ENCODE measurements around the gene CA10. TPM values are rescaled to one million over a fixed set of nuclear protein-coding genes. Genes with fewer than 3 reads are reported as not detected.

CA10 gene
- total and polyA plus RNA-seq, 2 donors (not counting 3 experiments of a cell fraction or from before 2014, with no cell fraction given): not detected

DNA sequence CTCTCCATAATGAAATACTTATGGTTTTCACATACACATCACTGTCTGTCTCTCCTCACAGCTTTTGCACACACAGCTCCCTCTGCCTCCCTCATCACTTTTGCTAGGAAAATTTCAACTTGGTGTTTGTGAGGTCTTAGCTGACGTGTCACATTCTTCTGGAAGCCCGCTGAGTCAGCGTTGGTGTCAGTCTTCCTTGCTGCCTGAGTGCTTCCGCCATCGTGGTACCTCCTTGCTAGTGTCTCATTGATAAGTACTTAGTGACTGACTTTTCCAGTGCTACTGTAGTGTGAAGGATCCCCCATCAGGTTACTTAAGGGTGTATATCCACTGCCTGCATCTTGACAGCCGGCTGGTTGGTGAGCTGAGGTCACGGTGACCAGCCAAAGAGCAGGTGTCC lies 33.5 kb downstream of the CA10 start:
- H3K27ac ChIP-seq (ENCODE audit: insufficient read depth, low read depth, low read length): no peak overlapping the region
- no peak for DNase-seq (ENCODE audit: low read depth, low spot score)
- FAIRE-seq: no peak
- no peaks in the 10 kb centered on the region for H3K79me2 ChIP-seq (ENCODE audit: control insufficient read depth, insufficient read depth, low read length)
- POLR2A ChIA-PET: no interaction called here
- dilution Hi-C loops (cut with MboI; ENCODE audit: extremely low pct_ligation_motif_present, low sequenced_read_pairs): no loop called here
- H4K20me1 ChIP-seq (replicated peaks; ENCODE audit: control insufficient read depth, extremely low read depth, insufficient read depth, low read length): no peaks in the 10 kb centered on the region
- no peak overlapping the region for H2AFZ ChIP-seq (ENCODE audit: low read depth, low read length)
- H3K27me3 ChIP-seq (ENCODE audit: control insufficient read depth in 2 of 2, insufficient read depth in 2 of 2, low read length in 2 of 2): no peaks in the 10 kb centered on the region
- no peaks in the 10 kb centered on the region for H3K36me3 ChIP-seq (ENCODE audit: control insufficient read depth in 2 of 2, extremely low read depth in 1 of 2, insufficient read depth in 2 of 2, low read length in 2 of 2)
- no peak overlapping the region for H3K4me2 ChIP-seq (ENCODE audit: insufficient read depth, low read length)
- H3K4me3 ChIP-seq (replicated peaks in 1 of 3; ENCODE audit: insufficient read depth in 1 of 3, low read depth in 1 of 3, low read length in 3 of 3): no peak overlapping the region
- CTCF ChIA-PET: no interaction called here
- TF ChIP-seq POLR2A (IDR thresholded peaks at IDR 0.05; ENCODE audit: low read depth, low read length): no peak
- no peak for TF ChIP-seq FOS (IDR thresholded peaks at IDR 0.05; ENCODE audit: borderline replicate concordance, insufficient read depth, low read length)
- TF ChIP-seq EZH2 (IDR thresholded peaks at IDR 0.05; ENCODE audit: borderline replicate concordance, low read depth, low read length, severe bottlenecking): no peak
- TF ChIP-seq JUN (IDR thresholded peaks at IDR 0.05; ENCODE audit: borderline replicate concordance, insufficient read depth, insufficient read length, low read depth): no peak
- no peak for TF ChIP-seq MYC (IDR thresholded peaks at IDR 0.05; ENCODE audit: low read depth, low read length)
- no peak for TF ChIP-seq GATA2 (IDR thresholded peaks at IDR 0.05; ENCODE audit: insufficient read depth, insufficient read length, low read depth, low read length)
- TF ChIP-seq, protein P1, sequence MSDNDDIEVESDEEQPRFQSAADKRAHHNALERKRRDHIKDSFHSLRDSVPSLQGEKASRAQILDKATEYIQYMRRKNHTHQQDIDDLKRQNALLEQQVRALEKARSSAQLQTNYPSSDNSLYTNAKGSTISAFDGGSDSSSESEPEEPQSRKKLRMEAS (IDR thresholded peaks at IDR 0.05; ENCODE audit: insufficient read depth, insufficient read length): no peak
- TF ChIP-seq POLR2AphosphoS5 (IDR thresholded peaks at IDR 0.05; ENCODE audit: insufficient read depth, low read depth, low read length): no peak
- TF ChIP-seq CTCF (IDR thresholded peaks at IDR 0.05; ENCODE audit: extremely low read depth in 1 of 2, insufficient read depth in 1 of 2, low read depth in 1 of 2, low read length in 2 of 2): no peak
- peaks cover 4% of the 10 kb centered on the region for H3K9me3 ChIP-seq (replicated peaks; ENCODE audit: control insufficient read depth, insufficient read depth, low read length)
- intact Hi-C loops (cut with micrococcal nuclease): no loop called here
- H3K4me1 ChIP-seq (ENCODE audit: control insufficient read depth, extremely low read depth, insufficient read depth, low read length): no peaks in the 10 kb centered on the region
- no peak overlapping the region for H3K9ac ChIP-seq (replicated peaks; ENCODE audit: extremely low read depth, insufficient read depth, low read length)
- BruUV-seq (replicated peaks): no TSS peak
- no peaks in the 10 kb centered on the region for H3K9me1 ChIP-seq (replicated peaks; ENCODE audit: control insufficient read depth, extremely low read depth, insufficient read depth, low read length)
